Adipocyte (in vitro differentiated cells): Measurements from ENCODE around the gene GMDS.

ENCODE experiments used
- DNase-seq: peaks from one replicate; pipeline ENCODE4 v3.0.0-alpha.2; 2015; ENCODE audit warnings: low read depth
- H3K27me3 ChIP-seq: replicated peaks from 2 replicates; pipeline ENCODE4 v1.7.0; 2013; ENCODE audit warnings: mild to moderate bottlenecking, low read length, moderate library complexity; ENCODE audit not compliant: control insufficient read depth, insufficient read depth
- H3K36me3 ChIP-seq: 2 replicates; pipeline ENCODE4 v1.7.0; 2013; ENCODE audit warnings: low read length, mild to moderate bottlenecking, moderate library complexity; ENCODE audit not compliant: control insufficient read depth, insufficient read depth, severe bottlenecking
- H3K4me1 ChIP-seq: 2 replicates; pipeline ENCODE4 v1.7.0; 2013; ENCODE audit warnings: mild to moderate bottlenecking, low read length, moderate library complexity; ENCODE audit not compliant: control insufficient read depth, insufficient read depth
- H3K4me3 ChIP-seq: 2 replicates; pipeline ENCODE4 v1.7.0; 2013; ENCODE audit warnings: mild to moderate bottlenecking, low read length, moderate library complexity
- H3K9ac ChIP-seq: 2 replicates; pipeline ENCODE4 v1.7.0; 2013; ENCODE audit warnings: mild to moderate bottlenecking, low read length, moderate library complexity
- H3K9me3 ChIP-seq: 2 replicates; pipeline ENCODE4 v1.7.0; 2013; ENCODE audit warnings: mild to moderate bottlenecking, low read length, moderate library complexity; ENCODE audit not compliant: control insufficient read depth

Gene GMDS

GRCh38 chr6:2147766-2148448 is 97.5 kb downstream of the GMDS start:
- DNase-seq: peak; percentile 31
- H3K9ac ChIP-seq: no peak overlapping the region
- H3K27me3 ChIP-seq: no peaks in the 10 kb centered on the region
- peaks cover 11% of the 10 kb centered on the region for H3K4me1 ChIP-seq
- no peaks in the 10 kb centered on the region for H3K36me3 ChIP-seq
- H3K4me3 ChIP-seq: peak overlapping the region; percentile 48
- no peaks in the 10 kb centered on the region for H3K9me3 ChIP-seq

GRCh38 chr6:2147261-2147660 is 98.1 kb downstream of the GMDS start:
- Histone ChIP-seq H3K4me3 (peak overlapping the region; percentile 48), H3K27me3 (no peaks in the 10 kb centered on the region), H3K9me3 (no peaks in the 10 kb centered on the region), H3K9ac (no peak overlapping the region), H3K36me3 (no peaks in the 10 kb centered on the region), H3K4me1 (peaks cover 11% of the 10 kb centered on the region)
- no peak for DNase-seq

GRCh38 chr6:2144210-2144609 is 101.2 kb downstream of the GMDS start:
- DNase-seq: no peak
- H3K9me3 ChIP-seq: no peaks in the 10 kb centered on the region
- H3K9ac ChIP-seq: no peak overlapping the region
- no peaks in the 10 kb centered on the region for H3K36me3 ChIP-seq
- H3K4me3 ChIP-seq: no peak overlapping the region
- H3K4me1 ChIP-seq: peaks cover 11% of the 10 kb centered on the region
- H3K27me3 ChIP-seq: no peaks in the 10 kb centered on the region

- DNase-seq: no peak
- Histone ChIP-seq H3K9ac (no peak overlapping the region), H3K27me3 (no peaks in the 10 kb centered on the region), H3K36me3 (no peaks in the 10 kb centered on the region), H3K4me1 (no peaks in the 10 kb centered on the region), H3K9me3 (no peaks in the 10 kb centered on the region), H3K4me3 (no peak overlapping the region)
Measured at GRCh38 chr6:2141644-2142290, 103.6 kb downstream of the GMDS start.

- no peaks in the 10 kb centered on the region for H3K4me1 ChIP-seq
- no peak overlapping the region for H3K9ac ChIP-seq
- no peak for DNase-seq
- no peak overlapping the region for H3K4me3 ChIP-seq
- H3K9me3 ChIP-seq: no peaks in the 10 kb centered on the region
- H3K27me3 ChIP-seq: no peaks in the 10 kb centered on the region
- no peaks in the 10 kb centered on the region for H3K36me3 ChIP-seq
Measured at GRCh38 chr6:2140438-2141128, 104.8 kb downstream of the GMDS start.

- Histone ChIP-seq H3K9ac (no peak overlapping the region), H3K36me3 (no peaks in the 10 kb centered on the region)
- DNase-seq: no peak
Measured at GRCh38 chr6:2135401-2135800, 110.0 kb downstream of the GMDS start.

GRCh38 chr6:2134554-2134953 is 110.9 kb downstream of the GMDS start:
- Histone ChIP-seq H3K9me3 (no peaks in the 10 kb centered on the region), H3K36me3 (no peaks in the 10 kb centered on the region), H3K27me3 (no peaks in the 10 kb centered on the region), H3K9ac (no peak overlapping the region), H3K4me3 (no peak overlapping the region), H3K4me1 (no peaks in the 10 kb centered on the region)
- DNase-seq: no peak

More at GRCh38 chr6:2135401-2135800, 110.0 kb downstream of the GMDS start:
- no peaks in the 10 kb centered on the region for H3K4me1 ChIP-seq
- H3K4me3 ChIP-seq: no peak overlapping the region
- H3K27me3 ChIP-seq: no peaks in the 10 kb centered on the region
- H3K9me3 ChIP-seq: no peaks in the 10 kb centered on the region

GRCh38 chr6:2133716-2134310 is 111.6 kb downstream of the GMDS start:
- H3K9me3 ChIP-seq: no peaks in the 10 kb centered on the region
- H3K9ac ChIP-seq: no peak overlapping the region
- no peaks in the 10 kb centered on the region for H3K36me3 ChIP-seq
- no peak overlapping the region for H3K4me3 ChIP-seq
- H3K4me1 ChIP-seq: no peaks in the 10 kb centered on the region
- no peaks in the 10 kb centered on the region for H3K27me3 ChIP-seq
- no peak for DNase-seq

- no peaks in the 10 kb centered on the region for H3K9me3 ChIP-seq
- no peak overlapping the region for H3K9ac ChIP-seq
- DNase-seq: no peak
- no peaks in the 10 kb centered on the region for H3K27me3 ChIP-seq
- H3K36me3 ChIP-seq: no peaks in the 10 kb centered on the region
- no peaks in the 10 kb centered on the region for H3K4me1 ChIP-seq
- no peak overlapping the region for H3K4me3 ChIP-seq
Measured at GRCh38 chr6:2132916-2133315, 112.5 kb downstream of the GMDS start.

GRCh38 chr6:2132416-2132815 is 113.0 kb downstream of the GMDS start:
- DNase-seq: peak; percentile 28
- Histone ChIP-seq H3K9me3 (no peaks in the 10 kb centered on the region), H3K9ac (no peak overlapping the region), H3K27me3 (no peaks in the 10 kb centered on the region), H3K36me3 (no peaks in the 10 kb centered on the region), H3K4me3 (no peak overlapping the region), H3K4me1 (no peaks in the 10 kb centered on the region)

- no peak for DNase-seq
- Histone ChIP-seq H3K9ac (no peak overlapping the region), H3K4me3 (no peak overlapping the region), H3K27me3 (no peaks in the 10 kb centered on the region), H3K9me3 (no peaks in the 10 kb centered on the region), H3K36me3 (no peaks in the 10 kb centered on the region), H3K4me1 (no peaks in the 10 kb centered on the region)
Measured at GRCh38 chr6:2129182-2129621, 116.2 kb downstream of the GMDS start.
